ENCODE data around the gene RPL31.

GRCh38 chr2:101012706-101013181, 10.7 kb downstream of the RPL31 start:
- no peak for TF ChIP-seq POLR2A (IDR thresholded peaks at IDR 0.05)
- peak; percentile 78 to 91 (median 85) for TF ChIP-seq CTCF (IDR thresholded peaks at IDR 0.05)

All from adrenal gland (tissue), 5 donors.